HepG2 (cell line): ENCODE data around the gene GRPEL2. TPM values are rescaled to one million over a fixed set of nuclear protein-coding genes. Genes with fewer than 3 reads are reported as not detected.
A peak's percentile ranks its signal among the peaks of the same experiment; 100 is the strongest.

ENCODE experiments used
- HMG20B ChIP-seq: conservative IDR thresholded peaks from 2 replicates; pipeline ENCODE4 v1.6.1; 2016; ENCODE audit warnings: missing genetic modification reagents, missing compliant biosample characterization
- HNRNPH1 ChIP-seq: fragments of 200-400 bp; formaldehyde crosslinking; optimal IDR thresholded peaks from 2 replicates; pipeline ENCODE3; 2017; ENCODE audit warnings: mild to moderate bottlenecking, low read depth, low read length
- PAF1 ChIP-seq: IDR thresholded peaks from 2 replicates; pipeline ENCODE4 v1.6.1; 2016; ENCODE audit warnings: missing genetic modification reagents, missing compliant biosample characterization
- RCOR2 ChIP-seq: IDR thresholded peaks from 2 replicates; pipeline ENCODE4 v1.6.1; 2016; ENCODE audit warnings: missing biosample characterization, missing genetic modification reagents
- SPEN ChIP-seq: sonication (generic); formaldehyde crosslinking; IDR thresholded peaks from 2 replicates; pipeline ENCODE4 v1.5.1; 2020; ENCODE audit warnings: low read depth, mild to moderate bottlenecking, missing genetic modification reagents
- USF2 ChIP-seq, 2 experiments: sonication (generic) in 1 of 2; formaldehyde crosslinking in 1 of 2; IDR thresholded peaks; 2 replicates each; pipeline versions ENCODE4 v1.5.1 to v1.6.1; 2011 to 2020; ENCODE audit warnings: borderline replicate concordance in 1 of 2, low read depth in 1 of 2, low read length in 1 of 2, mild to moderate bottlenecking in 1 of 2, missing genetic modification reagents in 1 of 2, moderate library complexity in 1 of 2
- ZGPAT ChIP-seq: IDR thresholded peaks from 2 replicates; pipeline ENCODE4 v1.6.1; 2016; ENCODE audit warnings: mild to moderate bottlenecking
- ZMYM3 ChIP-seq: sonication (generic); formaldehyde crosslinking; IDR thresholded peaks from 2 replicates; pipeline ENCODE4 v1.5.1; 2020; ENCODE audit warnings: mild to moderate bottlenecking, missing genetic modification reagents
- ZNF101 ChIP-seq: sonication (generic); formaldehyde crosslinking; IDR thresholded peaks from 2 replicates; pipeline ENCODE4 v1.4.0; 2020; ENCODE audit warnings: mild to moderate bottlenecking, low read depth, missing genetic modification reagents, borderline replicate concordance
- ZNF574 ChIP-seq: sonication (generic); formaldehyde crosslinking; IDR thresholded peaks from 2 replicates; pipeline ENCODE4 v1.4.0; 2020; ENCODE audit warnings: missing genetic modification reagents
- polyA plus RNA-seq, 8 experiments: library from polyadenylated mRNA; depleted of rRNA in 3 of 8; stranded (reverse) in 7 of 8; unstranded in 1 of 8; fragments of >200 nt; fragmentation: Illumina TruSeq in 4 of 8; extraction: Trizol in 4 of 8; gene quantifications; 2 replicates each; pipeline versions ENCODE4 v1.2.1 to v1.2.3, GENCODE V29; 2011 to 2016; ENCODE audit warnings: low read depth in 4 of 8, missing spikeins in 1 of 8, mixed read lengths in 1 of 8; ENCODE audit not compliant: insufficient read depth in 1 of 8
- total RNA-seq, 5 experiments: library from RNA; depleted of rRNA; stranded (reverse); fragments of >200 nt; fragmentation: Illumina TruSeq; extraction: Trizol; gene quantifications; 2 replicates each; pipeline ENCODE4 v1.2.3, GENCODE V29; 2016; ENCODE audit warnings: low read depth in 1 of 5
- TF ChIP-seq, protein P1 (sequence below): sonication (generic); formaldehyde crosslinking; IDR thresholded peaks from 2 replicates; pipeline ENCODE4 v1.8.1; 2023; ENCODE audit warnings: missing genetic modification reagents, inconsistent platforms, borderline replicate concordance

GRPEL2 gene
- total and polyA plus RNA-seq, 2 of the 13 experiments (the other 11 are each of a cell fraction or from before 2014, with no cell fraction given): 13.1 to 16.6 TPM

- TF ChIP-seq ZGPAT (peak; percentile 33; the same call in 1 of the 2 replicates), ZMYM3 (CRISPR knock-in tag) (peak; percentile 59; the same call in 1 of the 2 replicates), USF2 (IDR thresholded peaks at IDR 0.05; ENCODE audit: low read depth, low read length) (no peak), USF2 (CRISPR knock-in tag; IDR thresholded peaks at IDR 0.05; ENCODE audit: borderline replicate concordance) (peak; percentile 36), ZNF574 (CRISPR knock-in tag) (peak; percentile 55; the same call in 1 of the 2 replicates), ZNF101 (no peak), PAF1 (CRISPR knock-in tag) (no peak), SPEN (peak; percentile 61; the same call in 1 of the 2 replicates), HNRNPH1 (no peak), RCOR2 (CRISPR knock-in tag) (0 out of 2 replicates have a peak, but pooled peaks have one; percentile 15), HMG20B (CRISPR knock-in tag) (no peak)
- TF ChIP-seq, protein P1, sequence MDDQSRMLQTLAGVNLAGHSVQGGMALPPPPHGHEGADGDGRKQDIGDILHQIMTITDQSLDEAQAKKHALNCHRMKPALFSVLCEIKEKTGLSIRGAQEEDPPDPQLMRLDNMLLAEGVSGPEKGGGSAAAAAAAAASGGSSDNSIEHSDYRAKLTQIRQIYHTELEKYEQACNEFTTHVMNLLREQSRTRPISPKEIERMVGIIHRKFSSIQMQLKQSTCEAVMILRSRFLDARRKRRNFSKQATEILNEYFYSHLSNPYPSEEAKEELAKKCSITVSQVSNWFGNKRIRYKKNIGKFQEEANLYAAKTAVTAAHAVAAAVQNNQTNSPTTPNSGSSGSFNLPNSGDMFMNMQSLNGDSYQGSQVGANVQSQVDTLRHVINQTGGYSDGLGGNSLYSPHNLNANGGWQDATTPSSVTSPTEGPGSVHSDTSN (CRISPR knock-in tag): no peak
Observed at GRCh38 chr5:149380466-149381121, 35.3 kb downstream of the GRPEL2 start (continued).
